HG03354 (cell line): Measurements from ENCODE around the gene MYRIP.

Source experiments
- ATAC-seq: cut with Tn5 transposase; IDR thresholded peaks from one replicate; pipeline ENCODE4 v1.9.1; 2021; ENCODE audit warnings: mild to moderate bottlenecking; ENCODE audit not compliant: unreplicated experiment, poor library complexity, severe bottlenecking

Gene MYRIP

GRCh38 chr3:40162616-40163015 is 353.2 kb downstream of the MYRIP start:
- ATAC-seq, result no peak

- no peak for ATAC-seq
Observed at GRCh38 chr3:40166997-40167396, 357.6 kb downstream of the MYRIP start.

GRCh38 chr3:40167958-40168357 is 358.5 kb downstream of the MYRIP start:
- no peak for ATAC-seq

- peak; percentile 62 for ATAC-seq
Observed at GRCh38 chr3:40169983-40170382, 360.6 kb downstream of the MYRIP start.

- ATAC-seq, result peak; percentile 98
Observed at GRCh38 chr3:40170395-40170794, 361.0 kb downstream of the MYRIP start.

GRCh38 chr3:40172560-40172959 is 363.2 kb downstream of the MYRIP start:
- ATAC-seq, result no peak

- no peak for ATAC-seq
Observed at GRCh38 chr3:40173227-40173721, 363.9 kb downstream of the MYRIP start.

- ATAC-seq, result no peak
Observed at GRCh38 chr3:40178012-40178594, 368.7 kb downstream of the MYRIP start.

- peak; percentile 74 for ATAC-seq
Observed at GRCh38 chr3:40179016-40179415, 369.6 kb downstream of the MYRIP start.

- ATAC-seq, result no peak
Observed at GRCh38 chr3:40181182-40181581, 371.8 kb downstream of the MYRIP start.

- ATAC-seq, result no peak
Observed at GRCh38 chr3:40185029-40185695, 375.8 kb downstream of the MYRIP start.

- ATAC-seq, result no peak
Observed at GRCh38 chr3:40186508-40186907, 377.1 kb downstream of the MYRIP start.

GRCh38 chr3:40187945-40188344 is 378.5 kb downstream of the MYRIP start:
- peak; percentile 66 for ATAC-seq

GRCh38 chr3:40189118-40189517 is 379.7 kb downstream of the MYRIP start:
- ATAC-seq, result no peak

GRCh38 chr3:40190056-40190455 is 380.6 kb downstream of the MYRIP start:
- no peak for ATAC-seq

- no peak for ATAC-seq
Observed at GRCh38 chr3:40191251-40191650, 381.8 kb downstream of the MYRIP start.

- ATAC-seq, result peak; percentile 68
Observed at GRCh38 chr3:40191850-40192448, 382.5 kb downstream of the MYRIP start.

GRCh38 chr3:40192628-40193027 is 383.2 kb downstream of the MYRIP start:
- no peak for ATAC-seq

- ATAC-seq, result no peak
Observed at GRCh38 chr3:40196966-40197365, 387.6 kb downstream of the MYRIP start.

GRCh38 chr3:40200692-40201316 is 391.4 kb downstream of the MYRIP start:
- no peak for ATAC-seq

GRCh38 chr3:40201770-40202169 is 392.4 kb downstream of the MYRIP start:
- ATAC-seq, result no peak
